HepG2 (cell line): ENCODE results near the gene VDAC1. TPM values are rescaled to one million over a fixed set of nuclear protein-coding genes. Genes with fewer than 3 reads are reported as not detected.

ENCODE experiments used
- AGO1 ChIP-seq: fragments of 200-400 bp; formaldehyde crosslinking; IDR thresholded peaks from 2 replicates; pipeline ENCODE4 v1.6.1; 2017; ENCODE audit warnings: mild to moderate bottlenecking, low read depth, low read length, moderate library complexity; ENCODE audit not compliant: poor library complexity, severe bottlenecking
- BHLHE40 ChIP-seq: IDR thresholded peaks from 2 replicates; pipeline ENCODE4 v1.6.1; 2011; ENCODE audit warnings: low read length, improper control_type of control experiment
- FOXC1 ChIP-seq: sonication (generic); formaldehyde crosslinking; IDR thresholded peaks from 2 replicates; pipeline ENCODE4 v1.8.0; 2022; ENCODE audit warnings: mild to moderate bottlenecking, missing genetic modification reagents, borderline replicate concordance
- FOXM1 ChIP-seq: sonication (generic); formaldehyde crosslinking; IDR thresholded peaks from 2 replicates; pipeline ENCODE4 v1.5.0; 2020; ENCODE audit warnings: missing genetic modification reagents
- GATA4 ChIP-seq: sonication (generic); IDR thresholded peaks from 2 replicates; pipeline ENCODE4 v1.6.1; 2016; ENCODE audit warnings: antibody characterized with exemption, low read depth, borderline replicate concordance
- HMGA1 ChIP-seq: sonication (generic); formaldehyde crosslinking; conservative IDR thresholded peaks from 2 replicates; pipeline ENCODE4 v1.4.0; 2020; ENCODE audit warnings: missing genetic modification reagents
- ISL2 ChIP-seq: sonication (generic); formaldehyde crosslinking; IDR thresholded peaks from 2 replicates; pipeline ENCODE4 v1.5.0; 2020; ENCODE audit warnings: missing genetic modification reagents
- NCOA1 ChIP-seq: sonication (generic); formaldehyde crosslinking; IDR thresholded peaks from 2 replicates; pipeline ENCODE4 v1.9.0; 2021; ENCODE audit warnings: missing genetic modification reagents
- ZBTB1 ChIP-seq: sonication (generic); formaldehyde crosslinking; IDR thresholded peaks from 2 replicates; pipeline ENCODE4 v1.4.0; 2020; ENCODE audit warnings: missing genetic modification reagents, borderline replicate concordance
- ZNF577 ChIP-seq: sonication (generic); formaldehyde crosslinking; IDR thresholded peaks from 2 replicates; pipeline ENCODE4 v1.4.0; 2020; ENCODE audit warnings: mild to moderate bottlenecking, low read depth, missing genetic modification reagents, borderline replicate concordance
- ZNF746 ChIP-seq: sonication (generic); formaldehyde crosslinking; IDR thresholded peaks from 2 replicates; pipeline ENCODE4 v1.8.0; 2022; ENCODE audit warnings: mild to moderate bottlenecking, missing genetic modification reagents
- ZNF891 ChIP-seq: sonication (generic); formaldehyde crosslinking; IDR thresholded peaks from 2 replicates; pipeline ENCODE4 v1.5.0; 2020; ENCODE audit warnings: mild to moderate bottlenecking, missing genetic modification reagents
- polyA plus RNA-seq, 8 experiments: library from polyadenylated mRNA; depleted of rRNA in 3 of 8; stranded (reverse) in 7 of 8; unstranded in 1 of 8; fragments of >200 nt; fragmentation: Illumina TruSeq in 4 of 8; extraction: Trizol in 4 of 8; gene quantifications; 2 replicates each; pipeline versions ENCODE4 v1.2.1 to v1.2.3, GENCODE V29; 2011 to 2016; ENCODE audit warnings: low read depth in 4 of 8, missing spikeins in 1 of 8, mixed read lengths in 1 of 8; ENCODE audit not compliant: insufficient read depth in 1 of 8
- total RNA-seq, 5 experiments: library from RNA; depleted of rRNA; stranded (reverse); fragments of >200 nt; fragmentation: Illumina TruSeq; extraction: Trizol; gene quantifications; 2 replicates each; pipeline ENCODE4 v1.2.3, GENCODE V29; 2016; ENCODE audit warnings: low read depth in 1 of 5
- TF ChIP-seq, protein P1 (sequence below): sonication (generic); formaldehyde crosslinking; IDR thresholded peaks from 2 replicates; pipeline ENCODE4 v1.8.1; 2023; ENCODE audit warnings: mild to moderate bottlenecking, missing genetic modification reagents
- TF ChIP-seq, protein P2 (sequence below), 2 experiments: sonication (generic) in 1 of 2; formaldehyde crosslinking in 1 of 2; IDR thresholded peaks; 2 replicates each; pipeline versions ENCODE4 v1.6.1 to v1.9.0; 2014 to 2022; ENCODE audit warnings: antibody characterized with exemption in 1 of 2, borderline replicate concordance in 1 of 2, inconsistent platforms in 1 of 2, low read depth in 1 of 2, missing genetic modification reagents in 1 of 2
- TF ChIP-seq, protein P3 (sequence below): sonication (generic); formaldehyde crosslinking; IDR thresholded peaks from 2 replicates; pipeline ENCODE4 v1.5.1; 2020; ENCODE audit warnings: missing genetic modification reagents, mild to moderate bottlenecking, borderline replicate concordance
- TF ChIP-seq, protein P4 (sequence below): sonication (generic); formaldehyde crosslinking; conservative IDR thresholded peaks from 2 replicates; pipeline ENCODE4 v1.5.0; 2020; ENCODE audit warnings: missing genetic modification reagents
- TF ChIP-seq, protein P5 (sequence below): sonication (generic); formaldehyde crosslinking; IDR thresholded peaks from 2 replicates; pipeline ENCODE4 v1.4.0; 2020; ENCODE audit warnings: mild to moderate bottlenecking, missing genetic modification reagents

Gene VDAC1
- total and polyA plus RNA-seq, 2 of the 13 experiments (the other 11 are each of a cell fraction or from before 2014, with no cell fraction given), result 112 to 380 TPM

DNA sequence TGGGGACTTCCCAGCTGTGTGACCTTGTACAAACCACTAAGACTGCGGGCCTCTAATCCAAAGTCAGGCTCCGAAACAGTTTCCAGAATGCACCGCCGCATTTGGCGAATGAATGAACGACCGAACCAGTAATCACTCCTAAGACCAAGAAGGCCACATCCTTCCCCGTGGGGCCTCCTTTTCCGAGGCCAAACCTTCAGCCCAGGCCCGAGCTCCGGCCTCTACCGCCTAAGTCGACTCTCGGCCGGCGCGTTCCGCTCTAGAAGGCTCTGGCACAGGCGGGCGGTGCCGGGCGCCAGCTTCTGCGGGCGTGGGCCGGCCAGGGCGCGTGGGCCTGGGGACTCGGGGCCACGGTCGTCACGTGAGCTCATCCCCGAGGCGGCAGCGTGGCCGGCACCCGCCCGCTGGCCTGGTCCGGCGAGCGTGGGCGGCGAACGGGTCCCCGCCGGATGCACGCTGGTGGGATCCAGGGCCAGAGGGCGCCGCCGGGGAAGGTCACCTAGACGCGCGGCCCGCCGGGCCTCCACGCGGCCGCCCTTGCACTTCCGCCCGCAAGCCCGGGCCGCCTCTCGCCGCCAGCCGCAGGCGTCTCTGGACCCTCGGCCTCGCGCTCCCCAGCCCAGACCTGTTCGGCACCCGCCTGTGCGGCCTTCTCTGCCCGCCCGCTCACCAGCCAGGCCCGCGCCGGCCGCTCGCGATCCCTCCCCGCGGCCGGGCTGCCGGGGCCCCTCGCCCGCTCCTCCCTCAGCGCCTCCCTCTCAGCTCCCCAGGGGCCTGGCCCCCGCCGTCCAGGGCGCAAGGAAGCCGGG, 754 bp downstream of the VDAC1 start (continued):
- TF ChIP-seq, protein P1, sequence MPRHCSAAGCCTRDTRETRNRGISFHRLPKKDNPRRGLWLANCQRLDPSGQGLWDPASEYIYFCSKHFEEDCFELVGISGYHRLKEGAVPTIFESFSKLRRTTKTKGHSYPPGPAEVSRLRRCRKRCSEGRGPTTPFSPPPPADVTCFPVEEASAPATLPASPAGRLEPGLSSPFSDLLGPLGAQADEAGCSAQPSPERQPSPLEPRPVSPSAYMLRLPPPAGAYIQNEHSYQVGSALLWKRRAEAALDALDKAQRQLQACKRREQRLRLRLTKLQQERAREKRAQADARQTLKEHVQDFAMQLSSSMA (CRISPR knock-in tag), result no peak
- TF ChIP-seq NCOA1 (CRISPR knock-in tag) (no peak), ZNF746 (CRISPR knock-in tag) (no peak), ZNF891 (no peak), FOXM1 (CRISPR knock-in tag) (no peak), ZNF577 (CRISPR knock-in tag) (no peak), FOXC1 (CRISPR knock-in tag) (no peak), GATA4 (no peak), ISL2 (CRISPR knock-in tag) (no peak), ZBTB1 (CRISPR knock-in tag) (no peak), HMGA1 (no peak), AGO1 (no peak), BHLHE40 (peak; percentile 66)
- TF ChIP-seq, protein P2, sequence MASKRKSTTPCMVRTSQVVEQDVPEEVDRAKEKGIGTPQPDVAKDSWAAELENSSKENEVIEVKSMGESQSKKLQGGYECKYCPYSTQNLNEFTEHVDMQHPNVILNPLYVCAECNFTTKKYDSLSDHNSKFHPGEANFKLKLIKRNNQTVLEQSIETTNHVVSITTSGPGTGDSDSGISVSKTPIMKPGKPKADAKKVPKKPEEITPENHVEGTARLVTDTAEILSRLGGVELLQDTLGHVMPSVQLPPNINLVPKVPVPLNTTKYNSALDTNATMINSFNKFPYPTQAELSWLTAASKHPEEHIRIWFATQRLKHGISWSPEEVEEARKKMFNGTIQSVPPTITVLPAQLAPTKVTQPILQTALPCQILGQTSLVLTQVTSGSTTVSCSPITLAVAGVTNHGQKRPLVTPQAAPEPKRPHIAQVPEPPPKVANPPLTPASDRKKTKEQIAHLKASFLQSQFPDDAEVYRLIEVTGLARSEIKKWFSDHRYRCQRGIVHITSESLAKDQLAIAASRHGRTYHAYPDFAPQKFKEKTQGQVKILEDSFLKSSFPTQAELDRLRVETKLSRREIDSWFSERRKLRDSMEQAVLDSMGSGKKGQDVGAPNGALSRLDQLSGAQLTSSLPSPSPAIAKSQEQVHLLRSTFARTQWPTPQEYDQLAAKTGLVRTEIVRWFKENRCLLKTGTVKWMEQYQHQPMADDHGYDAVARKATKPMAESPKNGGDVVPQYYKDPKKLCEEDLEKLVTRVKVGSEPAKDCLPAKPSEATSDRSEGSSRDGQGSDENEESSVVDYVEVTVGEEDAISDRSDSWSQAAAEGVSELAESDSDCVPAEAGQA (IDR thresholded peaks at IDR 0.05; ENCODE audit: low read depth), result no peak
- TF ChIP-seq, protein P2 (CRISPR knock-in tag; IDR thresholded peaks at IDR 0.05; ENCODE audit: borderline replicate concordance), result peak; percentile 27; the same call in 1 of the 2 replicates
- TF ChIP-seq, protein P3, sequence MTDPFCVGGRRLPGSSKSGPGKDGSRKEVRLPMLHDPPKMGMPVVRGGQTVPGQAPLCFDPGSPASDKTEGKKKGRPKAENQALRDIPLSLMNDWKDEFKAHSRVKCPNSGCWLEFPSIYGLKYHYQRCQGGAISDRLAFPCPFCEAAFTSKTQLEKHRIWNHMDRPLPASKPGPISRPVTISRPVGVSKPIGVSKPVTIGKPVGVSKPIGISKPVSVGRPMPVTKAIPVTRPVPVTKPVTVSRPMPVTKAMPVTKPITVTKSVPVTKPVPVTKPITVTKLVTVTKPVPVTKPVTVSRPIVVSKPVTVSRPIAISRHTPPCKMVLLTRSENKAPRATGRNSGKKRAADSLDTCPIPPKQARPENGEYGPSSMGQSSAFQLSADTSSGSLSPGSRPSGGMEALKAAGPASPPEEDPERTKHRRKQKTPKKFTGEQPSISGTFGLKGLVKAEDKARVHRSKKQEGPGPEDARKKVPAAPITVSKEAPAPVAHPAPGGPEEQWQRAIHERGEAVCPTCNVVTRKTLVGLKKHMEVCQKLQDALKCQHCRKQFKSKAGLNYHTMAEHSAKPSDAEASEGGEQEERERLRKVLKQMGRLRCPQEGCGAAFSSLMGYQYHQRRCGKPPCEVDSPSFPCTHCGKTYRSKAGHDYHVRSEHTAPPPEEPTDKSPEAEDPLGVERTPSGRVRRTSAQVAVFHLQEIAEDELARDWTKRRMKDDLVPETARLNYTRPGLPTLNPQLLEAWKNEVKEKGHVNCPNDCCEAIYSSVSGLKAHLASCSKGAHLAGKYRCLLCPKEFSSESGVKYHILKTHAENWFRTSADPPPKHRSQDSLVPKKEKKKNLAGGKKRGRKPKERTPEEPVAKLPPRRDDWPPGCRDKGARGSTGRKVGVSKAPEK (CRISPR knock-in tag), result no peak
- TF ChIP-seq, protein P4, sequence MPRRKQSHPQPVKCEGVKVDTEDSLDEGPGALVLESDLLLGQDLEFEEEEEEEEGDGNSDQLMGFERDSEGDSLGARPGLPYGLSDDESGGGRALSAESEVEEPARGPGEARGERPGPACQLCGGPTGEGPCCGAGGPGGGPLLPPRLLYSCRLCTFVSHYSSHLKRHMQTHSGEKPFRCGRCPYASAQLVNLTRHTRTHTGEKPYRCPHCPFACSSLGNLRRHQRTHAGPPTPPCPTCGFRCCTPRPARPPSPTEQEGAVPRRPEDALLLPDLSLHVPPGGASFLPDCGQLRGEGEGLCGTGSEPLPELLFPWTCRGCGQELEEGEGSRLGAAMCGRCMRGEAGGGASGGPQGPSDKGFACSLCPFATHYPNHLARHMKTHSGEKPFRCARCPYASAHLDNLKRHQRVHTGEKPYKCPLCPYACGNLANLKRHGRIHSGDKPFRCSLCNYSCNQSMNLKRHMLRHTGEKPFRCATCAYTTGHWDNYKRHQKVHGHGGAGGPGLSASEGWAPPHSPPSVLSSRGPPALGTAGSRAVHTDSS (CRISPR knock-in tag), result no peak
- TF ChIP-seq, protein P5, sequence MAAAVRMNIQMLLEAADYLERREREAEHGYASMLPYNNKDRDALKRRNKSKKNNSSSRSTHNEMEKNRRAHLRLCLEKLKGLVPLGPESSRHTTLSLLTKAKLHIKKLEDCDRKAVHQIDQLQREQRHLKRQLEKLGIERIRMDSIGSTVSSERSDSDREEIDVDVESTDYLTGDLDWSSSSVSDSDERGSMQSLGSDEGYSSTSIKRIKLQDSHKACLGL (CRISPR knock-in tag), result no peak
